Occipital lobe (tissue), 2 donors: ENCODE data around the gene PTPRF. TPM values are rescaled to one million over a fixed set of nuclear protein-coding genes. Genes with fewer than 3 reads are reported as not detected.

Source experiments
- DNase-seq: peaks from one replicate; lab custom pipeline; 2025; lab: John Stamatoyannopoulos, UW
- total RNA-seq: library from RNA; depleted of rRNA; stranded (reverse); fragments of >200 nt; gene quantifications from one replicate; pipeline ENCODE4 v1.2.3, GENCODE V29; 2014

The PTPRF gene
- total RNA-seq, 1 donor from 2014 or later, result 37.6 TPM

DNA sequence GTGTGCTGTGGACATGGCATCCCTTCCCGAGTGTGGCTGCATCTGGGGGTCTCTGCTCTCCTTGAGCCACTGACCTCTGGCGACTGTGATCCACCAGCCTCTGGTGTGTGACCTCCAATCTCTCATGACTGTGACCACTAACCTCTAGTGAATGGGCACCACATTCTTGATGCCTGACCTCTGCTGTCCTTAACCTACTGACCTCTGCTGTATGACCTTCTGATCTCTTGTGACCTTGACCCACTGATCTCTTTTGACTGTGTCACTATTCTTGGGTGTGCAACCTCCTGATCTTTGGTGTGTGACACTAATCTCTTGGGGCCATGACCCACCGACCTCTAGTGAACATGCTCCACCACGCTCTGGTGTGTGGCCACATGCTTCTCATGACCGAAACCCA, 73.5 kb downstream of the PTPRF start:
- DNase-seq, result no peak

DNA sequence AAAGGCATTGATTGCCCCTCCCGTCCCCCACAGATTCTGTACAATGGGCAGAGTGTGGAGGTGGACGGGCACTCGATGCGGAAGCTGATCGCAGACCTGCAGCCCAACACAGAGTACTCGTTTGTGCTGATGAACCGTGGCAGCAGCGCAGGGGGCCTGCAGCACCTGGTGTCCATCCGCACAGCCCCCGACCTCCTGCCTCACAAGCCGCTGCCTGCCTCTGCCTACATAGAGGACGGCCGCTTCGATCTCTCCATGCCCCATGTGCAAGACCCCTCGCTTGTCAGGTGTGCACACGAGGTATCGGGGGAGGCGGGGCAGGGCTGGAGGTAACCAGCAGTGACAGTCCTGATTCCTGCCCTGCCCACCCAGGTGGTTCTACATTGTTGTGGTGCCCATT, 74.5 kb downstream of the PTPRF start:
- no peak for DNase-seq

GRCh38 chr1:43605766-43606165, 75.1 kb downstream of the PTPRF start:
- no peak for DNase-seq

- DNase-seq, result no peak
Measured at GRCh38 chr1:43606624-43607023, 75.9 kb downstream of the PTPRF start.

- no peak for DNase-seq
Measured at GRCh38 chr1:43608827-43609226, 78.1 kb downstream of the PTPRF start.

- DNase-seq, result no peak
Measured at GRCh38 chr1:43610339-43610738, 79.7 kb downstream of the PTPRF start.

GRCh38 chr1:43611950-43612349, 81.3 kb downstream of the PTPRF start:
- DNase-seq, result no peak

- DNase-seq, result no peak
Measured at GRCh38 chr1:43612406-43612805, 81.7 kb downstream of the PTPRF start.

- DNase-seq, result no peak
Measured at GRCh38 chr1:43613075-43613942, 82.6 kb downstream of the PTPRF start.

- DNase-seq, result no peak
Measured at GRCh38 chr1:43614211-43614610, 83.5 kb downstream of the PTPRF start.

GRCh38 chr1:43614891-43615290, 84.2 kb downstream of the PTPRF start:
- DNase-seq, result no peak

DNA sequence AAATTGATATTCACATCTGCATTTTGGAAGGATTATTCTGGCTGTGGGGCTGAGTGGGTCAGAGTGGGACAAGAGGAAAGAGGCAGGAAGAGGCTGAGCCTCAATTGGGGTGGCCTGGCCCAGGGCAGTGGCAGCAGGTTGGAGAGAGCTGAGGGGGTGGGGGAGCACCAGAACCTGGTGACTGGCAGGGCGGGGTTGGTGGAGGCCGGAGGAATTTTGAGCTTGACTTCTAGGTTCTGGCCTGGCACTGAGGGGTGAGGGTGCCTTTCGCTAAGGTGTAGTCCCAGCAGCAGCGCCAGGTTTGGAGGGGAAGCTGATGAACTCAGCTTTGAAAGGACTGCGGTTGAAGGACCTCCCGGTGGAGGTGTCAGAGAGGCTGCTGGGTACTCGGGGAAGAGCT, 85.7 kb downstream of the PTPRF start:
- DNase-seq, result no peak

DNA sequence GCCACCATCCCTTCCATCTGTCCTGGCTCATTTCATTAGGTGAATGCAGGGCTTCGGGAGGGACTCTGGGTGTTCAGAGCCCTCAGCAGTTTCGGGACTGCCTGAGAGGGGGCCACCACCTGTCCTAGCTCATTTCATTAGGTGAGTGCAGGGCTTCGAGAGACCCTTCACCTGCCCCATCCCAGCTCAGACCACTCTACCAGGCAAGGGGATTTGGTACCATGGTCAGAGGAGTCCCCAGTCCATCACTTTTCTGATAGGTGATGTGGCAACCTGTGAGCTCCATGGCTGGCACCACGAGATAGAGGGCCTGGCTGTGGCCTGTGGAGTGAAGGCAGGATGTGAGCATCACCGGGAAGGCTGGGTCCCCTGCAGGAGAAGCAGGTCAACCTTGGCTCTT, 86.3 kb downstream of the PTPRF start:
- no peak for DNase-seq

DNA sequence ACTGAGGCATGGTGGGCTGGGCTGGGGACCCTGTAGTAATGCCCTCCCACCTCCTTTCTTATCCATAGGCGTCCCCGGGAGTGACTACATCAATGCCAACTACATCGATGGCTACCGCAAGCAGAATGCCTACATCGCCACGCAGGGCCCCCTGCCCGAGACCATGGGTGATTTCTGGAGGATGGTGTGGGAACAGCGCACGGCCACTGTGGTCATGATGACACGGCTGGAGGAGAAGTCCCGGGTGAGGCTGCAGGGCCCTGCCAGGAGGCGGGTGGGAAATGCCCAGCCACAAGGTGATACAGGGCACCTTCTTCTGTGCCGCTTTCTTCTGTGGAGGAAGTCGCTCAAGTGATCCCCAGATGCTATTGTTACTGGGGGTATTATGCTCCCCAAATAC, 87.0 kb downstream of the PTPRF start:
- DNase-seq, result no peak

GRCh38 chr1:43618521-43619313, 88.0 kb downstream of the PTPRF start:
- DNase-seq, result no peak

DNA sequence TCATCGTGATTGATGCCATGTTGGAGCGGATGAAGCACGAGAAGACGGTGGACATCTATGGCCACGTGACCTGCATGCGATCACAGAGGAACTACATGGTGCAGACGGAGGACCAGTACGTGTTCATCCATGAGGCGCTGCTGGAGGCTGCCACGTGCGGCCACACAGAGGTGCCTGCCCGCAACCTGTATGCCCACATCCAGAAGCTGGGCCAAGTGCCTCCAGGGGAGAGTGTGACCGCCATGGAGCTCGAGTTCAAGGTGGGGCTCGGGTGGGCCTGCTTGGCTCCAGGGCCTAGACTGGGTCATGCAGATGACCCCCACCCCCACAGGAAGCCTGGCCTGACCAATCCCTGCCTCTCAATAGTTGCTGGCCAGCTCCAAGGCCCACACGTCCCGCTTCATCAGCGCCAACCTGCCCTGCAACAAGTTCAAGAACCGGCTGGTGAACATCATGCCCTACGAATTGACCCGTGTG, 88.7 kb downstream of the PTPRF start:
- DNase-seq, result no peak

DNA sequence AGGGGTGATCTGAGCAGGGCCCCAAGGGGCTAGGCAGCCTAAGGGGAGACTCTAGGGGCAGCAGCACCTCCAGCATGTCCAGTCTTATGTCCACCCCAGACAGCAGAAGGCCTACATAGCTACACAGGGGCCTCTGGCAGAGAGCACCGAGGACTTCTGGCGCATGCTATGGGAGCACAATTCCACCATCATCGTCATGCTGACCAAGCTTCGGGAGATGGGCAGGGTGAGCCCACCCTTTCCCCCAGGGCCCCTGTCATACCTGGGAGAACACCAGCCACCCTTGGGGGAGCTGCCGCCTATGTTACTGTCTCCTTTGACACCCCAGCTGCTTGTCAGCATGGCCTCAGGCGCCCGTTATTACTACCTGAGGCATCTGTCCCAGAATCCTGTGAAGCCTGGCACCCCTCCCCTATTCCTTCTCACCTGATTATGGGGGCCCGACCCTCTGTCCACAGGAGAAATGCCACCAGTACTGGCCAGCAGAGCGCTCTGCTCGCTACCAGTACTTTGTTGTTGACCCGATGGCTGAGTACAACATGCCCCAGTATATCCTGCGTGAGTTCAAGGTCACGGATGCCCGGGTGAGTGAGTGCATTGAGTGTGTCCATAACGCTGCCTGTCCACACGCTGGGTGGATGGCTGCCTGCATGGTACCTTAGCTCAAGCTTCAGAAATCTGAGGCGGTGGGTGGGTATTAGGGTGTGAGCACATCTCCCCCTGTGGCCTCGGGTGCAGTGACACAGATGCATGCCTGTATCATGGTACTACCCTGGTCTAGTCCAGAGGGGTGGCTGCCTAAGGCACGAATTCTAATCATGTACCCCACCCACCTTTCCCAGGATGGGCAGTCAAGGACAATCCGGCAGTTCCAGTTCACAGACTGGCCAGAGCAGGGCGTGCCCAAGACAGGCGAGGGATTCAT, 89.6 kb downstream of the PTPRF start:
- no peak for DNase-seq

DNA sequence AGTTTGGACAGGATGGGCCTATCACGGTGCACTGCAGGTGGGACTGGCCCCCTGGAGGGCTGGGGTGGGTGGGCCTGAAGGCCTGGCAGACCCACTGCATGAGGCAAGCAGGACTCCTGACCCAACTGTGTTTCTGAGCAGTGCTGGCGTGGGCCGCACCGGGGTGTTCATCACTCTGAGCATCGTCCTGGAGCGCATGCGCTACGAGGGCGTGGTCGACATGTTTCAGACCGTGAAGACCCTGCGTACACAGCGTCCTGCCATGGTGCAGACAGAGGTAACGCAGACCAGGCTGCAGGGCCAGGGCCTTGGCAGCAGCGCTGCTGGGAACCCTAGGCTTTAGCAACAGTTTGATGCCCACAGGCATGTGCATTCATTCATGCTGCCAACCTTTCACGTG, 90.3 kb downstream of the PTPRF start:
- DNase-seq, result no peak

DNA sequence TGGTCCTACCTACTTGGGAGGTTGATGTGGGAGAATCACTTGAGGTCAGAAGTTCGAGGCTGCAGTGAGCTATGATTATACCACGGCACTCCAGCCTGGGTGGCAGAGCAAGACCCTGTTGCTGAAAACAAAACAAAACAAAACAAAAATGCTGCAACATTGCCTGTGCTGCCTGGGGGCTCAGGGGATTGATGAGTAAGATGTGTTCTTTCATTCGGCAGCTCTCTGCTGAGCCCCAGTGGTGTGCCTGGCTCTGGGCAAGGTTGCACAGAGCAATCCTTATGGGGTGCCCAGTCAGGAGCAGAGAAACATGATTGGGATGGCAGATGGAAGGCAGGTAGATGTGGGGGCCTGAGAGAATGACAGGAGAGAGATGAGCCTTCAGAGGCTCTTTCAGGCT, 90.7 kb downstream of the PTPRF start:
- no peak for DNase-seq

DNA sequence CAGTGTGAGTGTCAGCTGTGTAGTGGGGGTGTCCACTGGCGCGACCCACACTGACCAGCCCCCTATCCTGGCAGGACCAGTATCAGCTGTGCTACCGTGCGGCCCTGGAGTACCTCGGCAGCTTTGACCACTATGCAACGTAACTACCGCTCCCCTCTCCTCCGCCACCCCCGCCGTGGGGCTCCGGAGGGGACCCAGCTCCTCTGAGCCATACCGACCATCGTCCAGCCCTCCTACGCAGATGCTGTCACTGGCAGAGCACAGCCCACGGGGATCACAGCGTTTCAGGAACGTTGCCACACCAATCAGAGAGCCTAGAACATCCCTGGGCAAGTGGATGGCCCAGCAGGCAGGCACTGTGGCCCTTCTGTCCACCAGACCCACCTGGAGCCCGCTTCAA, 91.2 kb downstream of the PTPRF start:
- DNase-seq, result peak; percentile 16

DNA sequence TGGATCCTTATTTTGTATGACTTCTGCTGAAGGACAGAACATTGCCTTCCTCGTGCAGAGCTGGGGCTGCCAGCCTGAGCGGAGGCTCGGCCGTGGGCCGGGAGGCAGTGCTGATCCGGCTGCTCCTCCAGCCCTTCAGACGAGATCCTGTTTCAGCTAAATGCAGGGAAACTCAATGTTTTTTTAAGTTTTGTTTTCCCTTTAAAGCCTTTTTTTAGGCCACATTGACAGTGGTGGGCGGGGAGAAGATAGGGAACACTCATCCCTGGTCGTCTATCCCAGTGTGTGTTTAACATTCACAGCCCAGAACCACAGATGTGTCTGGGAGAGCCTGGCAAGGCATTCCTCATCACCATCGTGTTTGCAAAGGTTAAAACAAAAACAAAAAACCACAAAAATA, 91.8 kb downstream of the PTPRF start:
- peak; percentile 41 for DNase-seq
